Fibroblast of lung (primary cell): Measurements from ENCODE around the gene MBD5.

Experiments used
- EZH2 ChIP-seq: IDR thresholded peaks from 2 replicates; pipeline ENCODE4 v1.5.1; 2012; ENCODE audit warnings: low read length, control low read depth, mild to moderate bottlenecking; ENCODE audit errors: missing control alignments
- TF ChIP-seq, protein P1 (sequence below), 2 donors: IDR thresholded peaks in 1 of 2; conservative IDR thresholded peaks in 1 of 2; 1 replicate in 1 of 2; 2 replicates in 1 of 2; pipeline ENCODE4 v1.5.1; 2011 to 2012; ENCODE audit warnings: low read length in 2 of 2, control low read depth in 1 of 2, inconsistent platforms in 1 of 2, low read depth in 1 of 2, mild to moderate bottlenecking in 1 of 2

GRCh38 chr2:148546270-148546669 lies 525.4 kb downstream of the MBD5 start:
- TF ChIP-seq, protein P1, sequence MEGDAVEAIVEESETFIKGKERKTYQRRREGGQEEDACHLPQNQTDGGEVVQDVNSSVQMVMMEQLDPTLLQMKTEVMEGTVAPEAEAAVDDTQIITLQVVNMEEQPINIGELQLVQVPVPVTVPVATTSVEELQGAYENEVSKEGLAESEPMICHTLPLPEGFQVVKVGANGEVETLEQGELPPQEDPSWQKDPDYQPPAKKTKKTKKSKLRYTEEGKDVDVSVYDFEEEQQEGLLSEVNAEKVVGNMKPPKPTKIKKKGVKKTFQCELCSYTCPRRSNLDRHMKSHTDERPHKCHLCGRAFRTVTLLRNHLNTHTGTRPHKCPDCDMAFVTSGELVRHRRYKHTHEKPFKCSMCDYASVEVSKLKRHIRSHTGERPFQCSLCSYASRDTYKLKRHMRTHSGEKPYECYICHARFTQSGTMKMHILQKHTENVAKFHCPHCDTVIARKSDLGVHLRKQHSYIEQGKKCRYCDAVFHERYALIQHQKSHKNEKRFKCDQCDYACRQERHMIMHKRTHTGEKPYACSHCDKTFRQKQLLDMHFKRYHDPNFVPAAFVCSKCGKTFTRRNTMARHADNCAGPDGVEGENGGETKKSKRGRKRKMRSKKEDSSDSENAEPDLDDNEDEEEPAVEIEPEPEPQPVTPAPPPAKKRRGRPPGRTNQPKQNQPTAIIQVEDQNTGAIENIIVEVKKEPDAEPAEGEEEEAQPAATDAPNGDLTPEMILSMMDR (conservative IDR thresholded peaks at IDR 0.05 in 1 of 2, IDR thresholded peaks at IDR 0.05 in 1 of 2; ENCODE audit: low read depth in 1 of 2, low read length in 2 of 2), result no peak
- TF ChIP-seq EZH2, result no peak
